Left lung (tissue), 10 donors: ENCODE measurements around the gene INHBB. TPM values are rescaled to one million over a fixed set of nuclear protein-coding genes. Genes with fewer than 3 reads are reported as not detected.
A peak's percentile ranks its signal among the peaks of the same experiment; 100 is the strongest.

ENCODE experiments used
- ATAC-seq: fragments of 200-7000 bp; cut with Tn5 transposase; one replicate; pipeline ENCODE4 v1.9.1; 2020; ENCODE audit warnings: moderate library complexity
- DNase-seq, 4 donors: peaks; one replicate each; pipeline ENCODE4 v3.0.0-alpha.2; 2013 to 2020
- H3K27ac ChIP-seq, 2 donors: fragments of 200-600 bp; sonication (generic) in 1 of 2; one replicate each; pipeline versions ENCODE4 v1.5.0 to v1.8.0; 2020 to 2021
- H3K27me3 ChIP-seq, 2 donors: fragments of 200-600 bp; sonication (generic) in 1 of 2; one replicate each; pipeline versions ENCODE4 v1.5.0 to v1.8.0; 2020 to 2021
- H3K36me3 ChIP-seq, 2 donors: fragments of 200-600 bp; sonication (generic) in 1 of 2; one replicate each; pipeline versions ENCODE4 v1.5.0 to v1.8.0; 2020 to 2021
- H3K4me1 ChIP-seq, 2 donors: fragments of 200-600 bp; one replicate each; pipeline ENCODE4 v1.8.0; 2021
- H3K4me3 ChIP-seq, 2 donors: fragments of 200-600 bp; sonication (generic) in 1 of 2; one replicate each; pipeline versions ENCODE4 v1.5.0 to v1.8.0; 2020 to 2021; ENCODE audit warnings: mild to moderate bottlenecking in 1 of 2
- H3K9me3 ChIP-seq, 2 donors: fragments of 200-600 bp; sonication (generic) in 1 of 2; one replicate each; pipeline versions ENCODE4 v1.5.0 to v1.8.0; 2020 to 2021
- intact Hi-C, 2 donors: fragments of 100-400 bp; cut with DNase I; formaldehyde crosslinking; loops; one replicate each; pipeline versions ENCODE4 v1.11.2 to v1.14.2; 2022
- polyA plus RNA-seq, 6 donors: library from polyadenylated mRNA; unstranded; fragments of 120-200 nt; gene quantifications; one replicate each; pipeline ENCODE4 v1.2.1, GENCODE V29; 2013; ENCODE audit not compliant: insufficient read length in 6 of 6
- total RNA-seq, 2 donors: library from RNA; stranded (reverse); fragmentation: NEBNext Ultra II Directional; extraction: Animal tissue kit (Norgen Biotek cat#: 25700); gene quantifications; one replicate each; pipeline ENCODE4 v1.2.1, GENCODE V29; 2021
- TF ChIP-seq, protein P1 (sequence below), 2 donors: fragments of 200-600 bp; sonication (generic) in 1 of 2; IDR thresholded peaks; one replicate each; pipeline versions ENCODE4 v1.5.0 to v1.8.0; 2021; ENCODE audit warnings: antibody characterized with exemption in 2 of 2
- donor health status: DM: no; HTN: yes; CAD: no.
- donor health status: DM: no; HTN: no; CAD: no.

The INHBB gene
- total and polyA plus RNA-seq, 8 donors = 0.21 to 2.0 (median 0.34) TPM

DNA sequence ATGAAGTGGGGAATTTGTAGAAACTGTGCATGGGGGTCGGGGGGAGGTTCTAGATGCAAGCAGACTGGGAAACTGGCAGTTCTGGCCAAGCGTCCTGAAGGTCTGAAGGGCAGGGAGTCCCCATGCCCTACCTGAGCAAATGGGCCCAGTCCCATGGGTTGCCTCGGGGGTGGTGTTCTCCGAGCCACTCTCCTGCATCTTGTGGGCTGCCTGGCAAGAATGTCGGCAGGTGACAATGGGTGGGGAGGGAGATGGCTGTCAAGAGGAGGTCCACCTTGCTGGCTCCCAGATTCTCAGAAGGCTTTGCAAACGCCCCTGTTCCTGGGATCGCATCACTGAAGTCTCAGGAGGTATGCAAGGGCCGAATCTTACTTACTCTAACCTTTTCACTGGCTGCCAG lies 21.3 kb downstream of the INHBB start:
- Histone ChIP-seq H3K36me3 (no peaks in the 10 kb centered on the region), H3K27me3 (no peaks in the 10 kb centered on the region), H3K27ac (no peak overlapping the region), H3K9me3 (no peaks in the 10 kb centered on the region), H3K4me3 (no peak overlapping the region), H3K4me1 (no peaks in the 10 kb centered on the region)
- intact Hi-C loops = no loop called here
- DNase-seq (peak in 1 of 4 donors; percentile 27), ATAC-seq (no peak)
- TF ChIP-seq, protein P1, sequence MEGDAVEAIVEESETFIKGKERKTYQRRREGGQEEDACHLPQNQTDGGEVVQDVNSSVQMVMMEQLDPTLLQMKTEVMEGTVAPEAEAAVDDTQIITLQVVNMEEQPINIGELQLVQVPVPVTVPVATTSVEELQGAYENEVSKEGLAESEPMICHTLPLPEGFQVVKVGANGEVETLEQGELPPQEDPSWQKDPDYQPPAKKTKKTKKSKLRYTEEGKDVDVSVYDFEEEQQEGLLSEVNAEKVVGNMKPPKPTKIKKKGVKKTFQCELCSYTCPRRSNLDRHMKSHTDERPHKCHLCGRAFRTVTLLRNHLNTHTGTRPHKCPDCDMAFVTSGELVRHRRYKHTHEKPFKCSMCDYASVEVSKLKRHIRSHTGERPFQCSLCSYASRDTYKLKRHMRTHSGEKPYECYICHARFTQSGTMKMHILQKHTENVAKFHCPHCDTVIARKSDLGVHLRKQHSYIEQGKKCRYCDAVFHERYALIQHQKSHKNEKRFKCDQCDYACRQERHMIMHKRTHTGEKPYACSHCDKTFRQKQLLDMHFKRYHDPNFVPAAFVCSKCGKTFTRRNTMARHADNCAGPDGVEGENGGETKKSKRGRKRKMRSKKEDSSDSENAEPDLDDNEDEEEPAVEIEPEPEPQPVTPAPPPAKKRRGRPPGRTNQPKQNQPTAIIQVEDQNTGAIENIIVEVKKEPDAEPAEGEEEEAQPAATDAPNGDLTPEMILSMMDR (IDR thresholded peaks at IDR 0.05) = no peak

DNA sequence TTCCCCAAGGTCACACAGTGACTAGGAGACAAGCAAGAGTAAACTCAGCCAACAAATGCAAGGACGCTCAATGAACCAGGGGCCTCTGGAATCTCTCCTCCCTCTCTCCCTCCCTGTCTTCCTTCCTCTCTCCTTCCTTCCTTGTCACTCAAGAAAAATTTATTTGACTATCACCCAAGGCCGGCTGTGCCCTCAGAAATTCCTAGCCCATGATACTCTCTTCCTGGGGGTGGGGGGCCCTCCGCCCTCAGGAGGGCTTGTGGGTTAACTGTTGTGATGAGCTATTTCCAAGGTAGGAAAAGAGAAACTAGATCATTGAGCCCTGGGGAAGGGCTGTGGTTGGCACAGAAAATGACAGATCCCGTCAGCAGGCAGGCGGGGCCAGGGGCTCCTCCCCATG lies 21.7 kb downstream of the INHBB start:
- H3K4me3 ChIP-seq = no peak overlapping the region
- DNase-seq (peak in 1 of 4 donors; percentile 44), ATAC-seq (no peak)
- intact Hi-C loops = no loop called here
- H3K27me3 ChIP-seq = no peaks in the 10 kb centered on the region
- no peaks in the 10 kb centered on the region for H3K4me1 ChIP-seq
- no peaks in the 10 kb centered on the region for H3K36me3 ChIP-seq
- no peak overlapping the region for H3K27ac ChIP-seq
- TF ChIP-seq, protein P1 (IDR thresholded peaks at IDR 0.05) = no peak
- no peaks in the 10 kb centered on the region for H3K9me3 ChIP-seq

DNA sequence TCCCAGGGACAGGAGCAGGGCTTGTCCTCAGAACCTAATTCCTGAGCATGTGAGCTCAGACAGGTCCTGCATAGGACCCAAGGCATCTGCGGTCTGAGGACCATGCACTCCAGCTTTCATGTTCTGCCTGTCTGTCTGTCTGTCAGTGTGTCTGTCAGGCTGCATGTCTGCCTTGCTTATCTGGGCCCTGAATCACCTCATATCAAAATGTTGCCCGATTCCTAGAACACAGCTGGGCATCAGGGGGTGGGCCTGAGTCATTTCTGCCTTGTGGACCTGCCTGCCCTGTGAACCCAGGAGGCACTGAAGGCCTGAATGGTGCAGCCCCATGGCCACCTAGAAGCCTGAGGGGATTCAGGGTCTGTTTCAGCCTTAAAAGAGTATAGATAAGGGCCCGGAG lies 22.1 kb downstream of the INHBB start:
- Histone ChIP-seq H3K27ac (no peak overlapping the region), H3K36me3 (no peaks in the 10 kb centered on the region), H3K9me3 (no peaks in the 10 kb centered on the region), H3K27me3 (no peaks in the 10 kb centered on the region), H3K4me3 (no peak overlapping the region), H3K4me1 (no peaks in the 10 kb centered on the region)
- ATAC-seq = no peak
- intact Hi-C loops = no loop called here
- TF ChIP-seq, protein P1 (IDR thresholded peaks at IDR 0.05) = no peak
- DNase-seq = no peak

DNA sequence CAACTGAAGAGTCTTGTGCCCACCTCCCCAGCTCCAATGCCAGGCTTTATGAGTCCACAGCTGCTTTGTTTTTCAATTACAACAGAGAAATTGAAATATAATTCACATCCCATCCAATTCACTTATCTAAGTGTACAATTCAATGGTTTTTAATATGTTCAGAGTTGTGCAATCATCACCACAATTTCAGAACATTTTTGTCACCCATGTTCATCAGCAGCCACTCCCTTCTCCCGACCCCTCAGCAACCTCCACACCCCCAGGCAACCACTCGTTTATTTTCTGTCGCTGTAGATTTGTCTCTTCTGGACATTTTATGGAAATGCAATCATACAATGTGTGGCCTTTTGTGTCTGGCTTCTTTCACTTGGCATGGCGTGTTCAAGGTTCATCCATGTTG lies 23.3 kb downstream of the INHBB start:
- ATAC-seq (no peak), DNase-seq (no peak)
- intact Hi-C loops = no loop called here
- H3K27ac ChIP-seq = no peak overlapping the region
- TF ChIP-seq, protein P1 (IDR thresholded peaks at IDR 0.05) = no peak
- H3K27me3 ChIP-seq = no peaks in the 10 kb centered on the region
- no peaks in the 10 kb centered on the region for H3K4me1 ChIP-seq
- no peaks in the 10 kb centered on the region for H3K9me3 ChIP-seq
- H3K4me3 ChIP-seq = no peak overlapping the region
- H3K36me3 ChIP-seq = no peaks in the 10 kb centered on the region

DNA sequence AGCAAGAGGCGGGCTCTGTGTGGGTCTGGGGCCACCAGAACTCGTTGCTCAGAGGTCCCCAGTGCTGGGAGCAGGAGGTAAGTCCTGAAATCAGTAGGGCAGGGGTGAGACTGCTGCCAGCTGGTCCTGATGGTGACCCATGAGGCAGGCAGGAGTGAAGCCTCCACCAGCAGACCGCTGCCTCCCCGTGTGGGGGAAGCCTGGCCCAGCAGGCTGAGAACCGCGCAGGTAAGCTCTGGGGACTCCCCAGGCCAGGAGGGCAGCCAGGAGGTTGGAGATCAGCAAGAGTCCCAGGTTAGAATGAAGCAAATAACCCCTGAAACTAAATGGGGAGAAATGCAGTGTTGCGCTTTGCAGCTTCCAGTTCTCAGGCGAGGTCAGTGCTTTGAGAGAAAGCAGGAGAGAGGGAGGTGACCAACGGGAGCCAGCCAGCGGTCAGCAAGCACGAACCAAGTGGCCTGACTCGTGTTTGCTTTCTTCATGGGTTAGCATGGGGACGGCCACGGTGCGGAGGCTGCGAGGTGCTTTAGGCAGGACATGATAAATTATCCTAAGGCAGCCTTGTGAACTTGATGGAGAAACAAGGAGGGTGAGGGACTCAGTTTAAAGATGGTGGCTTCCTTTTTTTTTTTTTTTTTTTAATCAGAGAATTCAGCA lies 26.2 kb downstream of the INHBB start:
- Histone ChIP-seq H3K36me3 (no peaks in the 10 kb centered on the region), H3K4me1 (no peaks in the 10 kb centered on the region), H3K4me3 (no peak overlapping the region), H3K27ac (no peak overlapping the region), H3K9me3 (no peaks in the 10 kb centered on the region), H3K27me3 (peaks cover 0 to 7% of the 10 kb centered on the region in 2 donors)
- DNase-seq (peak in 1 of 4 donors; percentile 58), ATAC-seq (no peak)
- TF ChIP-seq, protein P1 (IDR thresholded peaks at IDR 0.05) = no peak
- intact Hi-C loops = no loop called here
